CD14-positive monocyte (primary cell): ENCODE measurements around the gene RAB25. TPM values are rescaled to one million over a fixed set of nuclear protein-coding genes. Genes with fewer than 3 reads are reported as not detected.

ENCODE experiments used
- DNase-seq, 3 donors: peaks; one replicate each; pipeline ENCODE4 v3.0.0-alpha.2; 2011 to 2022
- H2AFZ ChIP-seq: 2 replicates; pipeline ENCODE4 v1.6.0; 2012; ENCODE audit warnings: mild to moderate bottlenecking, low read depth, low read length, inconsistent platforms; ENCODE audit not compliant: insufficient read depth, poor library complexity, severe bottlenecking
- H3K27ac ChIP-seq, 2 donors: 1 replicate in 1 of 2; 2 replicates in 1 of 2; pipeline ENCODE4 v1.5.1; 2012 to 2013; ENCODE audit warnings: low read length in 2 of 2, control low read depth in 1 of 2, inconsistent platforms in 1 of 2, low read depth in 1 of 2, mild to moderate bottlenecking in 1 of 2
- H3K27me3 ChIP-seq, 2 donors: one replicate each; pipeline versions ENCODE4 v1.6.0 to v1.6.1; 2011 to 2013; ENCODE audit warnings: low read length in 2 of 2; ENCODE audit not compliant: control insufficient read depth in 2 of 2, insufficient read depth in 2 of 2
- H3K36me3 ChIP-seq, 2 donors: replicated peaks in 1 of 2; 1 replicate in 1 of 2; 2 replicates in 1 of 2; pipeline versions ENCODE4 v1.5.1 to v1.6.1; 2012 to 2013; ENCODE audit warnings: low read length in 2 of 2, control low read depth in 1 of 2, inconsistent platforms in 1 of 2, mild to moderate bottlenecking in 1 of 2; ENCODE audit not compliant: insufficient read depth in 2 of 2, control insufficient read depth in 1 of 2
- H3K4me1 ChIP-seq, 2 donors: 1 replicate in 1 of 2; 2 replicates in 1 of 2; pipeline versions ENCODE4 v1.5.1 to v1.6.1; 2012 to 2013; ENCODE audit warnings: low read length in 2 of 2, control low read depth in 1 of 2, inconsistent platforms in 1 of 2, mild to moderate bottlenecking in 1 of 2, moderate library complexity in 1 of 2; ENCODE audit not compliant: insufficient read depth in 2 of 2, control insufficient read depth in 1 of 2
- H3K4me2 ChIP-seq: replicated peaks from 2 replicates; pipeline ENCODE3; 2012; ENCODE audit warnings: low read length, moderate library complexity, mild to moderate bottlenecking; ENCODE audit not compliant: poor library complexity, severe bottlenecking; ENCODE audit errors: extremely low read depth
- H3K4me3 ChIP-seq, 3 experiments: fragments of 200-600 bp in 1 of 3; sonication (generic) in 1 of 3; replicated peaks in 1 of 3; 1 replicate in 2 of 3; 2 replicates in 1 of 3; pipeline ENCODE4 v1.5.1; 2011 to 2013; ENCODE audit warnings: low read length in 3 of 3, mild to moderate bottlenecking in 3 of 3, control low read depth in 2 of 3, low read depth in 2 of 3, inconsistent platforms in 1 of 3, moderate library complexity in 1 of 3
- H3K79me2 ChIP-seq: 2 replicates; pipeline ENCODE4 v1.6.0; 2012; ENCODE audit warnings: mild to moderate bottlenecking, control low read depth, inconsistent platforms, low read length, moderate library complexity; ENCODE audit not compliant: insufficient read depth
- H3K9ac ChIP-seq: 2 replicates; pipeline ENCODE4 v1.6.0; 2017; ENCODE audit warnings: low read length, mild to moderate bottlenecking; ENCODE audit not compliant: insufficient read depth, poor library complexity, severe bottlenecking
- H3K9me3 ChIP-seq, 2 donors: replicated peaks in 1 of 2; 1 replicate in 1 of 2; 2 replicates in 1 of 2; pipeline versions ENCODE4 v1.5.1 to v1.6.1; 2012 to 2013; ENCODE audit warnings: low read length in 2 of 2, control low read depth in 1 of 2; ENCODE audit not compliant: control insufficient read depth in 1 of 2, insufficient read depth in 1 of 2
- H4K20me1 ChIP-seq: 2 replicates; pipeline ENCODE4 v1.6.0; 2012; ENCODE audit warnings: mild to moderate bottlenecking, low read length, control low read depth, moderate library complexity; ENCODE audit not compliant: insufficient read depth
- H3K27ac Mint-ChIP-seq, 7 donors: one replicate each; pipeline ENCODE4 v1.8.0; 2020; ENCODE audit warnings: mild to moderate bottlenecking in 7 of 7, mixed read lengths in 7 of 7, moderate library complexity in 6 of 7, inconsistent platforms in 2 of 7
- H3K27me3 Mint-ChIP-seq, 3 donors: one replicate each; pipeline ENCODE4 v1.8.0; 2021 to 2022; ENCODE audit warnings: low read depth in 3 of 3, mild to moderate bottlenecking in 3 of 3, mixed read lengths in 3 of 3, moderate library complexity in 3 of 3, inconsistent platforms in 1 of 3
- H3K36me3 Mint-ChIP-seq, 2 donors: one replicate each; pipeline ENCODE4 v1.8.0; 2020; ENCODE audit warnings: mixed read lengths in 2 of 2, inconsistent platforms in 1 of 2, mild to moderate bottlenecking in 1 of 2
- H3K4me1 Mint-ChIP-seq: one replicate; pipeline ENCODE4 v1.8.0; 2020; ENCODE audit warnings: mild to moderate bottlenecking, mixed read lengths
- H3K4me3 Mint-ChIP-seq, 2 donors: one replicate each; pipeline ENCODE4 v1.8.0; 2020; ENCODE audit warnings: mild to moderate bottlenecking in 2 of 2, mixed read lengths in 2 of 2, moderate library complexity in 1 of 2
- H3K9me3 Mint-ChIP-seq, 7 donors: one replicate each; pipeline ENCODE4 v1.8.0; 2020 to 2022; ENCODE audit warnings: mixed read lengths in 7 of 7, mild to moderate bottlenecking in 6 of 7, moderate library complexity in 6 of 7, inconsistent platforms in 2 of 7
- CTCF ChIP-seq: fragments of 200-600 bp; IDR thresholded peaks from one replicate; pipeline ENCODE4 v1.8.0; 2022; ENCODE audit warnings: antibody characterized with exemption, mild to moderate bottlenecking
- WGBS: methylation state at CpG from one replicate; pipeline ENCODE4 v1.1.5; 2013; ENCODE audit warnings: missing lambda C conversion rate; ENCODE audit not compliant: insufficient coverage; 5-methylcytosine and 5-hydroxymethylcytosine counted together
- intact Hi-C, 2 donors: fragments of 100-400 bp; cut with micrococcal nuclease; formaldehyde crosslinking; loops; one replicate each; pipeline versions ENCODE4 v1.15.0 to v1.15.1; 2023
- polyA plus RNA-seq, 3 donors: library from polyadenylated mRNA; depleted of rRNA in 1 of 3; unstranded in 2 of 3; stranded (reverse) in 1 of 3; fragments of 300-500 nt in 2 of 3; fragments of >200 nt in 1 of 3; fragmentation: Illumina TruSeq in 2 of 3; gene quantifications; 1 replicate in 2 of 3; 2 replicates in 1 of 3; pipeline ENCODE4 v1.2.3, GENCODE V29; 2012 to 2021

RAB25 gene
- polyA plus RNA-seq, 3 donors = 0.23 TPM; not detected in 2

GRCh38 chr1:156111355-156111962, 50.5 kb downstream of the RAB25 start:
- DNase-seq = no peak
- Mint-ChIP-seq H3K27me3 (peaks cover 97 to 100% (median 99%) of the 10 kb centered on the region in 3 donors), H3K36me3 (peaks cover 8 to 25% of the 10 kb centered on the region in 2 donors), H3K27ac (peak overlapping the region in 3 of 7 donors; percentile 35 to 53 (median 53)), H3K9me3 (peaks cover 0 to 42% (median 21%) of the 10 kb centered on the region in 7 donors), H3K4me1 (peaks cover 33% of the 10 kb centered on the region), H3K4me3 (peak overlapping the region in 1 of 2 donors; percentile 72)
- peaks cover 21% of the 10 kb centered on the region for H4K20me1 ChIP-seq
- no peak overlapping the region for H3K4me2 ChIP-seq
- peaks cover 0 to 17% of the 10 kb centered on the region in 2 donors for H3K9me3 ChIP-seq
- H2AFZ ChIP-seq = no peak overlapping the region
- no peak overlapping the region for H3K9ac ChIP-seq
- no peaks in the 10 kb centered on the region for H3K79me2 ChIP-seq
- TF ChIP-seq CTCF = no peak
- H3K27ac ChIP-seq = no peak overlapping the region
- H3K27me3 ChIP-seq = peaks cover 84 to 100% of the 10 kb centered on the region in 2 donors
- intact Hi-C loops = no loop called here
- no CpG with 5 or more reads among the region's 4 CpGs for WGBS
- no peak overlapping the region for H3K4me3 ChIP-seq
- H3K36me3 ChIP-seq = no peaks in the 10 kb centered on the region
- H3K4me1 ChIP-seq = peaks cover 23 to 28% of the 10 kb centered on the region in 2 donors

GRCh38 chr1:156112276-156113137, 51.5 kb downstream of the RAB25 start:
- Mint-ChIP-seq H3K27ac (peak overlapping the region in 5 of 7 donors; percentile 2 to 78 (median 58)), H3K4me3 (peak overlapping the region in 1 of 2 donors; percentile 72), H3K27me3 (peaks cover 97 to 100% (median 98%) of the 10 kb centered on the region in 3 donors), H3K36me3 (peaks cover 5 to 18% of the 10 kb centered on the region in 2 donors), H3K4me1 (peaks cover 26% of the 10 kb centered on the region), H3K9me3 (peaks cover 0 to 41% (median 18%) of the 10 kb centered on the region in 7 donors)
- Histone ChIP-seq H3K27me3 (peaks cover 79 to 100% of the 10 kb centered on the region in 2 donors), H3K27ac (no peak overlapping the region), H2AFZ (no peak overlapping the region), H3K4me3 (no peak overlapping the region), H3K4me2 (no peak overlapping the region), H3K4me1 (peaks cover 23 to 28% of the 10 kb centered on the region in 2 donors), H3K36me3 (no peaks in the 10 kb centered on the region), H3K9ac (no peak overlapping the region), H3K79me2 (no peaks in the 10 kb centered on the region), H4K20me1 (peaks cover 22% of the 10 kb centered on the region), H3K9me3 (peaks cover 0 to 17% of the 10 kb centered on the region in 2 donors)
- 83% methylated on average over 6 of the region's 10 CpGs for WGBS
- intact Hi-C loops = no loop called here
- TF ChIP-seq CTCF = no peak
- no peak for DNase-seq
